22Rv1 (cell line): ENCODE measurements around the gene IL1B.

Source experiments
- CTCF ChIP-seq: fragments of 450-650 bp; IDR thresholded peaks from 2 replicates; pipeline ENCODE4 v1.5.1; 2017; ENCODE audit warnings: mild to moderate bottlenecking
- ZFX ChIP-seq: fragments of 450-650 bp; IDR thresholded peaks from 2 replicates; pipeline ENCODE4 v1.6.1; 2017; ENCODE audit warnings: antibody characterized with exemption, borderline replicate concordance

- TF ChIP-seq CTCF = no peak
- TF ChIP-seq ZFX = no peak
These were observed 11.9 kb downstream of the IL1B start for GRCh38 chr2:112824694-112825085.
